ENCODE measurements around the gene TTLL5. TPM values are rescaled to one million over a fixed set of nuclear protein-coding genes. Genes with fewer than 3 reads are reported as not detected.

Gene TTLL5
- total and polyA plus RNA-seq, 2 of the 13 experiments (the other 11 are each of a cell fraction or from before 2014, with no cell fraction given), result 11.8 to 18.8 TPM

GRCh38 chr14:75718199-75718598, 57.2 kb downstream of the TTLL5 start:
- in situ Hi-C loops (cut with HindIII; ENCODE audit: extremely low pct_ligation_motif_present, low pct_unique_long_range_greater_than_20kb), result loop anchor here (25.0 kb wide), 1 partner anchor 669 kb away; the partner anchor contains the start of gene ESRRB
- no peak overlapping the region for H3K27ac ChIP-seq (ENCODE audit: extremely low read length, insufficient read depth, low read length)
- H3K4me3 ChIP-seq (replicated peaks in 1 of 3; ENCODE audit: insufficient read depth in 1 of 3, low read depth in 2 of 3, low read length in 3 of 3), result no peak overlapping the region
- no peak for TF ChIP-seq RCOR2 (CRISPR knock-in tag; IDR thresholded peaks at IDR 0.05)
- TF ChIP-seq ZNF232 (CRISPR knock-in tag; IDR thresholded peaks at IDR 0.05; ENCODE audit: borderline replicate concordance), result no peak
- TF ChIP-seq ZBTB7B (CRISPR knock-in tag; IDR thresholded peaks at IDR 0.05), result no peak
- TF ChIP-seq NCOR1 (IDR thresholded peaks at IDR 0.05; ENCODE audit: borderline replicate concordance, low read length), result no peak
- TF ChIP-seq ZFP91 (CRISPR knock-in tag; IDR thresholded peaks at IDR 0.05; ENCODE audit: borderline replicate concordance), result no peak
- no peak for TF ChIP-seq ETS1 (CRISPR knock-in tag; IDR thresholded peaks at IDR 0.05)
- no peak for TF ChIP-seq ZNF670 (CRISPR knock-in tag; IDR thresholded peaks at IDR 0.05; ENCODE audit: borderline replicate concordance)
- POLR2A ChIA-PET, result no interaction called here
- no peak for FAIRE-seq
- CTCF ChIA-PET (ENCODE audit: low intra/inter-chr PET ratio, low total read pairs), result no interaction called here
- no peaks in the 10 kb centered on the region for H3K9me3 ChIP-seq (ENCODE audit: low read length)
- WGBS (ENCODE audit: low lambda C conversion rate), result 93% methylated on average over 3 of the region's 3 CpGs
- intact Hi-C loops (cut with micrococcal nuclease; ENCODE audit: unreplicated experiment), result loop anchor here (10.0 kb wide), 1 partner anchor 147 kb away; no protein-coding TSS in a partner anchor
- H3K4me2 ChIP-seq (ENCODE audit: low read depth, low read length), result no peak overlapping the region
- no TSS peak for BruUV-seq (replicated peaks)
- H3K4me1 ChIP-seq (ENCODE audit: insufficient read depth, low read length), result peaks cover 2% of the 10 kb centered on the region; the same call in 1 of the 2 replicates
- H3K79me2 ChIP-seq (ENCODE audit: insufficient read depth, low read length), result no peaks in the 10 kb centered on the region
- no peaks in the 10 kb centered on the region for H3K27me3 ChIP-seq (ENCODE audit: control insufficient read depth in 1 of 2, insufficient read depth in 2 of 2, low read length in 2 of 2)
- DNase-seq (ENCODE audit: low spot score), result no peak
- no peaks in the 10 kb centered on the region for H4K20me1 ChIP-seq (ENCODE audit: insufficient read depth, low read length)
- ATAC-seq, result no peak
- H2AFZ ChIP-seq (ENCODE audit: low read length), result no peak overlapping the region
- H3K36me3 ChIP-seq (replicated peaks in 1 of 2; ENCODE audit: control insufficient read depth in 1 of 2, insufficient read depth in 2 of 2, low read length in 2 of 2), result peaks cover 9 to 44% of the 10 kb centered on the region in 2 experiments
- no peak overlapping the region for H3K9ac ChIP-seq (ENCODE audit: insufficient read depth, low read depth, low read length)
